HG02970 (cell line): ENCODE results near the gene GNG2.

Experiments
- ATAC-seq: cut with Tn5 transposase; IDR thresholded peaks from one replicate; pipeline ENCODE4 v1.9.1; 2021; ENCODE audit warnings: mild to moderate bottlenecking, moderate library complexity, moderate number of reproducible peaks; ENCODE audit not compliant: unreplicated experiment, low FRiP score

GNG2 gene

GRCh38 chr14:51852541-51852940, 7.9 kb upstream of the GNG2 start:
- ATAC-seq, result no peak

GRCh38 chr14:51855234-51855633, 5.2 kb upstream of the GNG2 start:
- no peak for ATAC-seq

- no peak for ATAC-seq
Observed at GRCh38 chr14:51856792-51857296, 3.6 kb upstream of the GNG2 start.

GRCh38 chr14:51859131-51859530, 1.3 kb upstream of the GNG2 start:
- ATAC-seq, result no peak

GRCh38 chr14:51860825-51861499, 550 bp downstream of the GNG2 start:
- ATAC-seq, result no peak

- ATAC-seq, result no peak
Observed at GRCh38 chr14:51862176-51862796, 1.9 kb downstream of the GNG2 start.

- ATAC-seq, result no peak
Observed at GRCh38 chr14:51862860-51863259, 2.4 kb downstream of the GNG2 start.

GRCh38 chr14:51865953-51866747, 5.7 kb downstream of the GNG2 start:
- ATAC-seq, result no peak

GRCh38 chr14:51867741-51868140, 7.3 kb downstream of the GNG2 start:
- no peak for ATAC-seq

GRCh38 chr14:51868405-51868804, 8.0 kb downstream of the GNG2 start:
- no peak for ATAC-seq

GRCh38 chr14:51869411-51870100, 9.1 kb downstream of the GNG2 start:
- ATAC-seq, result no peak

- no peak for ATAC-seq
Observed at GRCh38 chr14:51870606-51871005, 10.2 kb downstream of the GNG2 start.

- ATAC-seq, result no peak
Observed at GRCh38 chr14:51871846-51872245, 11.4 kb downstream of the GNG2 start.

- no peak for ATAC-seq
Observed at GRCh38 chr14:51872396-51872795, 12.0 kb downstream of the GNG2 start.

GRCh38 chr14:51873221-51873893, 12.9 kb downstream of the GNG2 start:
- peak; percentile 78 for ATAC-seq

GRCh38 chr14:51877810-51878209, 17.4 kb downstream of the GNG2 start:
- no peak for ATAC-seq

- no peak for ATAC-seq
Observed at GRCh38 chr14:51879170-51879569, 18.8 kb downstream of the GNG2 start.

- no peak for ATAC-seq
Observed at GRCh38 chr14:51880835-51881580, 20.6 kb downstream of the GNG2 start.

GRCh38 chr14:51881636-51882035, 21.2 kb downstream of the GNG2 start:
- no peak for ATAC-seq

- no peak for ATAC-seq
Observed at GRCh38 chr14:51883232-51883631, 22.8 kb downstream of the GNG2 start.
